ENCODE data around the gene AP1B1.

DNA sequence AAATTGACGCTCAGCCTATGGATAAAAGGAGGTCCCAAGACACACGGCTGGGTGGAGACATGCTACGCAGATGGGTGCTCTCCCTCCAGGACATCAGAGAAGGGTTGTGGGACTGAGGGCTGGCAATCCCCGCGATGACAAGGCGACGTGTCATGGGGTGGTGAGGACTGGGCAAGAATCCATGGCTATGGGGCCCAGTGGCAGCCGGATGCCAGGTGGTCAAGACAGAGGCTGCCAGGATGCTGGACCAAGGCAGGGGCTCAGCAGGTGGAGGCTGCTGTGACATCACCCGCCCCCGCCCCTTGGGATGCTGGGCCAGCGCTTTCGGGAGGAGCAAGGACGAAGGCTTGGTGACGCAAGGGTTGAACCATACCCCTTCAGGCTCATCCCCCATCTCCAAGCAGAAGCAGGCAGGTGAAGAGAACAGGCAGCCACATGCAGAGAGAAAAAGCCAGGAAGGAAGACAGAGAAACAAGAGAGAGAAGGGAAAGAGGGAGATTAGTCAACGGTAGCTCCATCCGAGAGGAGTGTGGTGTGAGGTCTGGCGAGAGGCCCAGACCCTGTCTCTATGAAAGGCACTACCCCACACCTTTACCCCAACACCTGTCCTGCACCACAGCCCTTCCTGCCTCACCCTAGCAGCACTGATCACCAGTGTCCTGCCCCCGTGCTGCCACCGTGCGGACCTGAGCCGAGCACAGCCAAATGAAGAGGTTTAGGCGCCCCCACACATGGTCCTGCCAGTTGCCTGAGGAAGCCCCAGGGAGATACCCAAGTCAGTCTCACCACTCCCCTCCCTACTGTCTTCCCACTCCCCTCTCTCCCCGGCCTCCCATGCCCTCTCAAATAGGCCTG, 48.8 kb downstream of the AP1B1 start:
- TF ChIP-seq, protein P1, sequence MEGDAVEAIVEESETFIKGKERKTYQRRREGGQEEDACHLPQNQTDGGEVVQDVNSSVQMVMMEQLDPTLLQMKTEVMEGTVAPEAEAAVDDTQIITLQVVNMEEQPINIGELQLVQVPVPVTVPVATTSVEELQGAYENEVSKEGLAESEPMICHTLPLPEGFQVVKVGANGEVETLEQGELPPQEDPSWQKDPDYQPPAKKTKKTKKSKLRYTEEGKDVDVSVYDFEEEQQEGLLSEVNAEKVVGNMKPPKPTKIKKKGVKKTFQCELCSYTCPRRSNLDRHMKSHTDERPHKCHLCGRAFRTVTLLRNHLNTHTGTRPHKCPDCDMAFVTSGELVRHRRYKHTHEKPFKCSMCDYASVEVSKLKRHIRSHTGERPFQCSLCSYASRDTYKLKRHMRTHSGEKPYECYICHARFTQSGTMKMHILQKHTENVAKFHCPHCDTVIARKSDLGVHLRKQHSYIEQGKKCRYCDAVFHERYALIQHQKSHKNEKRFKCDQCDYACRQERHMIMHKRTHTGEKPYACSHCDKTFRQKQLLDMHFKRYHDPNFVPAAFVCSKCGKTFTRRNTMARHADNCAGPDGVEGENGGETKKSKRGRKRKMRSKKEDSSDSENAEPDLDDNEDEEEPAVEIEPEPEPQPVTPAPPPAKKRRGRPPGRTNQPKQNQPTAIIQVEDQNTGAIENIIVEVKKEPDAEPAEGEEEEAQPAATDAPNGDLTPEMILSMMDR (conservative IDR thresholded peaks at IDR 0.05 in 1 of 2, IDR thresholded peaks at IDR 0.05 in 1 of 2; ENCODE audit: low read depth in 1 of 2, low read length in 2 of 2) = no peak
- TF ChIP-seq EZH2 (IDR thresholded peaks at IDR 0.05; ENCODE audit: low read length, missing control alignments) = no peak
